ENCODE data around the gene GLIPR1L2.

The GLIPR1L2 gene

DNA sequence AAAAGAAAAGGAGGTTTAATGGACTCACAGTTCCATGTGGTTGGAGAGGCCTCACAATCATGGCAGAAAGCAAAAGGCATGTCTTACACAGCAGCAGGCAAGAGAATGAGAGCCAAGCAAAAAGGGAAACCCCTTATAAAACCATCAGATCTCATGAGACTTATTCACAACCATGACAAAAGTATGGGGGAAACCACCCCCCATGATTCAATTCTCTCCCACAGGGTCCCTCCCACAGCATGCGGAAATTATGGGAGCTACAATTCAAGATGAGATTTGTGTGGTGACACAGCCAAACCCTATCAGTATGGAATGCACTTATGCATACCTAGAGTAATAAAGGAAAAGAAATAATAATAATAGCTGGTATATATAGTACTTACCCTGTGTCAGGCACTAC, 85.2 kb downstream of the GLIPR1L2 start:
- Histone ChIP-seq H3K36me3 (no peaks in the 10 kb centered on the region), H3K4me1 (no peaks in the 10 kb centered on the region)
- no peak for TF ChIP-seq CTCF (IDR thresholded peaks at IDR 0.05; ENCODE audit: low read depth, low read length)

DNA sequence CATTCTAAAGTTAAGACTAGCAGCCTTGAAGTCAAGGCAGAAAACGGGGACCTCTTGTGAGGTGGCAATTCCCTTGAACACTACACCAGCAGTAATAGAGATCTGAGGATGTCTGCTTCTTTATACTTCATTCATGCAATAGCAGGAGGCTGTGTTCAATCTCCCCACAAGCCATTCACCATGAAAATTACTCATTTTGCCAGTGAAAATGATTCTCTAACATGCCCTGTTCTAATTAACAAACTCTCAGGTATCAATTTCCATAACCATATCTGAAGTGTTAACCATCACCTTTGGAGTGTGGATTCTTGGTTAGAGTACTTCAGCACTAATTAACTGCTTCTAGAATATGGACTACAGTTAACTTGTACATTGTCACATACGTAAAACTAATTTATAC, 86.2 kb downstream of the GLIPR1L2 start:
- Histone ChIP-seq H3K4me1 (no peaks in the 10 kb centered on the region), H3K27me3 (peaks cover 48% of the 10 kb centered on the region), H3K9me3 (no peaks in the 10 kb centered on the region), H3K4me3 (ENCODE audit: low read depth, low read length) (no peak overlapping the region), H3K36me3 (no peaks in the 10 kb centered on the region)
- no peak for TF ChIP-seq CTCF (IDR thresholded peaks at IDR 0.05; ENCODE audit: low read depth, low read length)
- no peak for DNase-seq

More for the DNA sequence above, 85.2 kb downstream of the GLIPR1L2 start:
- no peak for DNase-seq
- Histone ChIP-seq H3K27me3 (peaks cover 45% of the 10 kb centered on the region), H3K9me3 (no peaks in the 10 kb centered on the region), H3K4me3 (ENCODE audit: low read depth, low read length) (no peak overlapping the region)

DNA sequence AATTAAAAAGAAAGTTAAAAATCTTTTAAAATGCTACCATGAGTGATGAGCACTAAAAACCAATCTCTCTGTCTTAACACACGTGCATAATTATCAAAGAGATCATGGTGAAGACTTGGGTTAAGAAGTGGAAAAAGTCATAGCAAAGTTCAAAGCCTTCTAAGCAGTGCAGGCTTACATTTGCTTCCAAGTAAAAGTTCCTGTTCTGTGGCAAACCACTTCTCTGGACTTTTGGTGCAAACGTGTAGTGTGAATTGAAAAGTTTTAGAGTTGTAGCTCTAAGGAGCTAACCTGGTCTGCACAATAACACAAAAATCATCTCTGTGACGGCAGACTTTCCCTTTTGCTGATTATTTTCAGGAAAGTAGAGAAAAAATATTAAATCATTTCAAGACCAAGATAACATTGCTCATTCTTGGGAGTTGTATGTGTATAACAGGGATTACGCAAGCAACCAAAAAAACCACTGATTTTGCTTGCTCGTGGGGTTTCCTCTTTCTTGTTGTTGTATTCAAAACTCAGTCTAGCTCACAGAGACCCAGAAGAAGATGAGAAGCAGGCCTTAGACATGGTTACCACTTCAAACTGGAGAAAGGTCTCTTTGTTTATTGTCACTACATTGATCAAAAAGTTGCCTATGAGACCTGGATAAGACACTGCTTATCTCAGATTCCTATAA, 87.4 kb downstream of the GLIPR1L2 start:
- H3K4me3 ChIP-seq (ENCODE audit: low read depth, low read length) = no peak overlapping the region
- no peaks in the 10 kb centered on the region for H3K36me3 ChIP-seq
- H3K4me1 ChIP-seq = no peaks in the 10 kb centered on the region
- no peak for TF ChIP-seq CTCF (IDR thresholded peaks at IDR 0.05; ENCODE audit: low read depth, low read length)
- DNase-seq = no peak
- peaks cover 55% of the 10 kb centered on the region for H3K27me3 ChIP-seq
- no peaks in the 10 kb centered on the region for H3K9me3 ChIP-seq

DNA sequence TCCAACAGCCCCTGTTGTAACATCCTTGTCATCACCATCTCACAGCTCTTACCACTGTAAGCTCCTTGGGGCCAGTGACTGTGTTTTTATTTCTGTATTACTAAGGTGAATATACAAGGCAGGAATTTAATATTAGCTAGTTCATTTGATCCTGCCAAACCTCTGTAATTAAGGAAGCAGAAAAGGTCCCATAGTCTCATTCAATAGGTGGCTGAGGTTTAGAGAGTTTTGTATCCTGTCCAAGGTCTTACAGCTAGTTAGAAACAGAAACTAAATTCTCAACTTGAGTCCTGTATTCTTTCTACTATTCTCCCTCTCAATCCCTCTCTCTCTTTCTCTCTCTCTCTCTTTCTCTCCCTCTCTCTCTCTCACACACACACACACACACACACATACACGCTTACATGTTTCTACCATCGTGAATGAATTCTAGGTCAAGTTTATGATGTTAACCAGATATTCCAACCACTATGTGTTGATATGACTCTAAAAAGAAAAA, 89.1 kb downstream of the GLIPR1L2 start:
- DNase-seq = no peak
- Histone ChIP-seq H3K9me3 (no peaks in the 10 kb centered on the region), H3K4me3 (ENCODE audit: low read depth, low read length) (no peak overlapping the region), H3K4me1 (no peaks in the 10 kb centered on the region), H3K27me3 (peaks cover 45% of the 10 kb centered on the region), H3K36me3 (no peaks in the 10 kb centered on the region)
- TF ChIP-seq CTCF (IDR thresholded peaks at IDR 0.05; ENCODE audit: low read depth, low read length) = no peak

GRCh38 chr12:75480469-75480949, 89.6 kb downstream of the GLIPR1L2 start, which contains the start of gene GLIPR1:
TSS of gene GLIPR1 (plus strand) at chr12:75480755. CDS start at chr12:75480881, 126 bp downstream.
- no peak for DNase-seq
- no peaks in the 10 kb centered on the region for H3K36me3 ChIP-seq
- H3K4me1 ChIP-seq = no peaks in the 10 kb centered on the region

More at GRCh38 chr12:75480469-75480949, 89.6 kb downstream of the GLIPR1L2 start, which contains the start of gene GLIPR1:
- Histone ChIP-seq H3K9me3 (no peaks in the 10 kb centered on the region), H3K27me3 (peaks cover 45% of the 10 kb centered on the region), H3K4me3 (ENCODE audit: low read depth, low read length) (no peak within 1 kb of the TSS)
- no peak for TF ChIP-seq CTCF (IDR thresholded peaks at IDR 0.05; ENCODE audit: low read depth, low read length)

Data from BE2C (cell line).